HepG2 (cell line): Measurements from ENCODE around the gene RTN4. TPM values are rescaled to one million over a fixed set of nuclear protein-coding genes. Genes with fewer than 3 reads are reported as not detected.
A peak's percentile ranks its signal among the peaks of the same experiment; 100 is the strongest.

Source experiments
- ATAC-seq: fragments of 200-7000 bp; cut with Tn5 transposase; 3 replicates; pipeline ENCODE4 v1.9.1; 2020; ENCODE audit warnings: mild to moderate bottlenecking, moderate library complexity
- BruUV-seq: library from RNA; stranded (reverse); fragments of 400-500 nt; replicated peaks from 2 replicates; lab custom pipeline; 2021; lab: Mats Ljungman, UMichigan
- CTCF ChIA-PET: fragments of 300-600 bp; formaldehyde crosslinking; extraction: SDS; loops from one replicate; lab custom pipeline; 2021; ENCODE audit warnings: low total read pairs, inconsistent platforms, low intra/inter-chr PET ratio; lab: Yijun Ruan, JAX
- POLR2A ChIA-PET: fragments of 350-600 bp; sonication (Branson Sonifier 250); formaldehyde crosslinking; loops from one replicate; lab custom pipeline; 2020; ENCODE audit warnings: antibody characterized with exemption, inconsistent platforms; lab: Yijun Ruan, JAX
- DNase-seq: peaks from one replicate; pipeline ENCODE4 v3.0.0-alpha.2; 2015; ENCODE audit warnings: low spot score
- FAIRE-seq: peaks from 3 replicates; lab custom pipeline; 2011; peaks lifted over from hg19 to GRCh38; lab: Jason Lieb, UNC
- H2AFZ ChIP-seq: one replicate; pipeline ENCODE4 v1.6.1; 2011; ENCODE audit warnings: low read length, inconsistent platforms
- H3K27ac ChIP-seq: fragments of 300-600 bp; 3 replicates; pipeline ENCODE4 v1.8.0; 2011; ENCODE audit warnings: mixed run types, mild to moderate bottlenecking, mixed read lengths, low read length, inconsistent platforms; ENCODE audit not compliant: insufficient read depth; ENCODE audit errors: extremely low read length
- H3K27me3 ChIP-seq, 2 experiments: fragments of 200-600 bp in 1 of 2; 2 replicates in 1 of 2; 3 replicates in 1 of 2; pipeline versions ENCODE4 v1.6.0 to v1.8.0; 2011; ENCODE audit warnings: low read length in 2 of 2, mild to moderate bottlenecking in 2 of 2, moderate library complexity in 2 of 2, inconsistent platforms in 1 of 2; ENCODE audit not compliant: insufficient read depth in 2 of 2, control insufficient read depth in 1 of 2
- H3K36me3 ChIP-seq, 2 experiments: fragments of 200-600 bp in 1 of 2; replicated peaks in 1 of 2; 2 replicates in 1 of 2; 3 replicates in 1 of 2; pipeline versions ENCODE4 v1.5.1 to v1.8.0; 2011; ENCODE audit warnings: low read length in 2 of 2, inconsistent platforms in 1 of 2; ENCODE audit not compliant: insufficient read depth in 2 of 2, control insufficient read depth in 1 of 2
- H3K4me1 ChIP-seq: 2 replicates; pipeline ENCODE4 v1.5.1; 2012; ENCODE audit warnings: low read length, inconsistent platforms; ENCODE audit not compliant: insufficient read depth
- H3K4me2 ChIP-seq: 2 replicates; pipeline ENCODE4 v1.6.0; 2011; ENCODE audit warnings: low read depth, low read length, inconsistent platforms
- H3K4me3 ChIP-seq, 3 experiments: fragments of 200-600 bp in 1 of 3; sonication (generic), shearing (Covaris generic) in 1 of 3; replicated peaks in 1 of 3; 2 replicates each; pipeline ENCODE4 v1.5.1; 2011 to 2016; ENCODE audit warnings: low read length in 3 of 3, inconsistent platforms in 2 of 3, low read depth in 2 of 3, mild to moderate bottlenecking in 2 of 3, control low read depth in 1 of 3, mixed read lengths in 1 of 3; ENCODE audit not compliant: insufficient read depth in 1 of 3
- H3K79me2 ChIP-seq: one replicate; pipeline ENCODE4 v1.6.1; 2011; ENCODE audit warnings: low read length, inconsistent platforms; ENCODE audit not compliant: insufficient read depth
- H3K9ac ChIP-seq: 2 replicates; pipeline ENCODE4 v1.6.0; 2011; ENCODE audit warnings: mild to moderate bottlenecking, low read depth, low read length, inconsistent platforms; ENCODE audit not compliant: insufficient read depth
- H3K9me3 ChIP-seq: 2 replicates; pipeline ENCODE4 v1.5.1; 2012; ENCODE audit warnings: mild to moderate bottlenecking, low read length
- H4K20me1 ChIP-seq: 2 replicates; pipeline ENCODE4 v1.6.0; 2011; ENCODE audit warnings: inconsistent platforms, mild to moderate bottlenecking, low read length, moderate library complexity; ENCODE audit not compliant: insufficient read depth
- ATF7 ChIP-seq, 2 experiments: fragments of 450-650 bp in 1 of 2; sonication (generic) in 1 of 2; formaldehyde crosslinking in 1 of 2; IDR thresholded peaks; 2 replicates each; pipeline versions ENCODE4 v1.4.0 to v1.6.1; 2016 to 2020; ENCODE audit warnings: antibody characterized with exemption in 1 of 2, mild to moderate bottlenecking in 1 of 2, missing genetic modification reagents in 1 of 2
- E2F1 ChIP-seq: sonication (generic); formaldehyde crosslinking; IDR thresholded peaks from 2 replicates; pipeline ENCODE4 v1.5.0; 2020; ENCODE audit warnings: missing genetic modification reagents
- RBM22 ChIP-seq: fragments of 200-400 bp; formaldehyde crosslinking; optimal IDR thresholded peaks from 2 replicates; pipeline ENCODE3; 2017; ENCODE audit warnings: mild to moderate bottlenecking, low read length, moderate library complexity
- ZNF20 ChIP-seq: sonication (generic); formaldehyde crosslinking; IDR thresholded peaks from 2 replicates; pipeline ENCODE4 v1.4.0; 2020; ENCODE audit warnings: mild to moderate bottlenecking, moderate library complexity, missing genetic modification reagents
- ZNF781 ChIP-seq: sonication (generic); formaldehyde crosslinking; IDR thresholded peaks from 2 replicates; pipeline ENCODE4 v1.5.1; 2020; ENCODE audit warnings: borderline replicate concordance, mild to moderate bottlenecking, missing genetic modification reagents; ENCODE audit errors: not compliant biosample characterization
- WGBS: methylation state at CpG from one replicate; pipeline ENCODE4 v1.1.6; 2017; ENCODE audit warnings: low lambda C conversion rate; 5-methylcytosine and 5-hydroxymethylcytosine counted together
- in situ Hi-C: cut with HindIII; loops from 2 replicates; pipeline ENCODE4 v1.10.0; 2017; ENCODE audit warnings: low pct_unique_long_range_greater_than_20kb; ENCODE audit not compliant: extremely low pct_ligation_motif_present
- intact Hi-C: fragments of 100-400 bp; cut with micrococcal nuclease; formaldehyde crosslinking; loops from one replicate; pipeline ENCODE4 v1.10.0; 2022; ENCODE audit not compliant: unreplicated experiment
- polyA plus RNA-seq, 8 experiments: library from polyadenylated mRNA; depleted of rRNA in 3 of 8; stranded (reverse) in 7 of 8; unstranded in 1 of 8; fragments of >200 nt; fragmentation: Illumina TruSeq in 4 of 8; extraction: Trizol in 4 of 8; gene quantifications; 2 replicates each; pipeline versions ENCODE4 v1.2.1 to v1.2.3, GENCODE V29; 2011 to 2016; ENCODE audit warnings: low read depth in 4 of 8, missing spikeins in 1 of 8, mixed read lengths in 1 of 8; ENCODE audit not compliant: insufficient read depth in 1 of 8
- total RNA-seq, 5 experiments: library from RNA; depleted of rRNA; stranded (reverse); fragments of >200 nt; fragmentation: Illumina TruSeq; extraction: Trizol; gene quantifications; 2 replicates each; pipeline ENCODE4 v1.2.3, GENCODE V29; 2016; ENCODE audit warnings: low read depth in 1 of 5

RTN4 gene
- total and polyA plus RNA-seq, 2 of the 13 experiments (the other 11 are each of a cell fraction or from before 2014, with no cell fraction given): 98.4 to 133 TPM

- WGBS: 100% methylated on average over 2 of the region's 2 CpGs
- TF ChIP-seq ZNF20 (CRISPR knock-in tag) (no peak), E2F1 (CRISPR knock-in tag) (0 out of 2 replicates have a peak, but pooled peaks have one; percentile 20)
- Histone ChIP-seq H3K27ac (no peak overlapping the region), H3K4me2 (no peak overlapping the region), H3K9me3 (no peaks in the 10 kb centered on the region), H3K79me2 (peaks cover 99% of the 10 kb centered on the region), H3K9ac (no peak overlapping the region), H3K27me3 (no peaks in the 10 kb centered on the region), H2AFZ (no peak overlapping the region), H3K4me1 (peaks cover 43% of the 10 kb centered on the region), H3K36me3 (no peaks in the 10 kb centered on the region), H4K20me1 (peaks cover 25% of the 10 kb centered on the region; the same call in 1 of the 2 replicates), H3K4me3 (no peak overlapping the region)
- intact Hi-C loops: no loop called here
- ChIA-PET POLR2A (interaction anchor here (1.2 kb wide), 1 partner anchor 17 kb away, joined by 3 read pairs; the partner anchor contains the start of gene RTN4), CTCF (no interaction called here)
- FAIRE-seq (no peak), ATAC-seq (no peak), DNase-seq (no peak)
- in situ Hi-C loops: no loop called here
- no TSS peak for BruUV-seq
Measured at GRCh38 chr2:55033921-55034320, 16.3 kb downstream of the RTN4 start.

GRCh38 chr2:55033076-55033742 lies 17.0 kb downstream of the RTN4 start:
- no peak for FAIRE-seq
- ChIA-PET CTCF (no interaction called here), POLR2A (interaction anchor here (1.2 to 1.8 kb wide), 3 partner anchors 12 to 17 kb away, joined by 3 to 6 read pairs (median 4); partner anchors contain the start of gene RTN4)
- H3K36me3 ChIP-seq: no peaks in the 10 kb centered on the region
- no peaks in the 10 kb centered on the region for H3K9me3 ChIP-seq
- H2AFZ ChIP-seq: no peak overlapping the region
- in situ Hi-C loops: no loop called here
- WGBS: 95% methylated on average over 5 of the region's 5 CpGs
- no TSS peak for BruUV-seq
- TF ChIP-seq ZNF781 (CRISPR knock-in tag): no peak
- peak; percentile 80; the same call in 1 of the 2 replicates for TF ChIP-seq ATF7 (IDR thresholded peaks at IDR 0.05)
- no peak for TF ChIP-seq ATF7 (CRISPR knock-in tag; IDR thresholded peaks at IDR 0.05)
- peak; percentile 37 for TF ChIP-seq RBM22
- peaks cover 99% of the 10 kb centered on the region for H3K79me2 ChIP-seq
- H3K9ac ChIP-seq: no peak overlapping the region
- H4K20me1 ChIP-seq: peaks cover 29% of the 10 kb centered on the region; the same call in 1 of the 2 replicates
- H3K27me3 ChIP-seq: no peaks in the 10 kb centered on the region
- intact Hi-C loops: no loop called here
- H3K4me2 ChIP-seq: no peak overlapping the region
- H3K4me3 ChIP-seq: no peak overlapping the region
- H3K4me1 ChIP-seq: peaks cover 43% of the 10 kb centered on the region
- no peak for DNase-seq
- H3K27ac ChIP-seq: no peak overlapping the region
- no peak for ATAC-seq
